Neural cell (in vitro differentiated cells): ENCODE measurements around the gene ARHGAP10. TPM values are rescaled to one million over a fixed set of nuclear protein-coding genes. Genes with fewer than 3 reads are reported as not detected.

ENCODE experiments used
- H2AFZ ChIP-seq: fragments of 200-600, 300-800 bp; sonication (generic), shearing (Covaris generic); 2 replicates; pipeline ENCODE4 v1.6.0; 2014; ENCODE audit warnings: low read depth, mild to moderate bottlenecking, antibody characterized with exemption, low read length, moderate library complexity
- H3F3A ChIP-seq: fragments of 200-600 bp; shearing (Covaris generic); 2 replicates; pipeline ENCODE4 v1.6.1; 2016; ENCODE audit warnings: mild to moderate bottlenecking, moderate library complexity, mixed read lengths, antibody characterized with exemption, low read length; ENCODE audit not compliant: insufficient read depth, poor library complexity, severe bottlenecking
- H3K27ac ChIP-seq: fragments of 200-600, 300-800 bp; sonication (generic), shearing (Covaris generic); 2 replicates; pipeline ENCODE4 v1.5.1; 2014; ENCODE audit warnings: mild to moderate bottlenecking, low read length, moderate library complexity
- H3K27me3 ChIP-seq: fragments of 300-800, 200-600 bp; sonication (generic), shearing (Covaris generic); 2 replicates; pipeline ENCODE4 v1.6.0; 2014; ENCODE audit warnings: mild to moderate bottlenecking, low read depth, low read length, moderate library complexity; ENCODE audit not compliant: insufficient read depth
- H3K36me3 ChIP-seq: fragments of 300-800, 200-600 bp; sonication (generic), shearing (Covaris generic); 2 replicates; pipeline ENCODE4 v1.5.1; 2014; ENCODE audit warnings: mild to moderate bottlenecking, antibody characterized with exemption, low read length, moderate library complexity; ENCODE audit not compliant: insufficient read depth
- H3K4me2 ChIP-seq: fragments of 300-800, 200-600 bp; sonication (generic), shearing (Covaris generic); 2 replicates; pipeline ENCODE4 v1.6.0; 2014; ENCODE audit warnings: mild to moderate bottlenecking, low read length
- H3K4me3 ChIP-seq: fragments of 300-800, 200-600 bp; sonication (generic), shearing (Covaris generic); 2 replicates; pipeline ENCODE4 v1.5.1; 2014; ENCODE audit warnings: mild to moderate bottlenecking, low read length, moderate library complexity
- H3K79me2 ChIP-seq: fragments of 200-600 bp; shearing (Covaris generic); replicated peaks from 2 replicates; pipeline ENCODE4 v1.6.0; 2014; ENCODE audit warnings: mild to moderate bottlenecking, low read length, moderate library complexity; ENCODE audit not compliant: insufficient read depth
- H3K9ac ChIP-seq: fragments of 300-800, 200-600 bp; sonication (generic), shearing (Covaris generic); 2 replicates; pipeline ENCODE4 v1.6.1; 2016; ENCODE audit warnings: mild to moderate bottlenecking, low read length, mixed read lengths
- H3K9me2 ChIP-seq: fragments of 200-600 bp; shearing (Covaris generic); 2 replicates; pipeline ENCODE4 v1.6.1; 2016; ENCODE audit warnings: mild to moderate bottlenecking, low read length, mixed read lengths; ENCODE audit not compliant: insufficient read depth
- H3K9me3 ChIP-seq: fragments of 200-600, 300-800 bp; sonication (generic), shearing (Covaris generic); 2 replicates; pipeline ENCODE4 v1.6.1; 2016; ENCODE audit warnings: mild to moderate bottlenecking, mixed run types, low read length, moderate library complexity, mixed read lengths
- H4K20me1 ChIP-seq: fragments of 200-600 bp; shearing (Covaris generic); 2 replicates; pipeline ENCODE4 v1.6.1; 2016; ENCODE audit warnings: mild to moderate bottlenecking, mixed run types; ENCODE audit not compliant: insufficient read depth
- CTCF ChIP-seq: fragments of 450-650 bp; IDR thresholded peaks from 2 replicates; pipeline ENCODE4 v1.5.1; 2014; ENCODE audit warnings: antibody characterized with exemption, mild to moderate bottlenecking, moderate library complexity; ENCODE audit not compliant: poor library complexity, severe bottlenecking
- EP300 ChIP-seq: fragments of 450-650 bp; conservative IDR thresholded peaks from 2 replicates; pipeline ENCODE4 v1.6.1; 2014; ENCODE audit warnings: antibody characterized with exemption, mild to moderate bottlenecking, moderate library complexity; ENCODE audit not compliant: poor library complexity, severe bottlenecking
- EZH2 ChIP-seq: fragments of 200-600, 300-800 bp; shearing (Covaris generic), sonication (generic); IDR thresholded peaks from 2 replicates; pipeline ENCODE4 v1.6.1; 2014; ENCODE audit warnings: antibody characterized with exemption, low read length, borderline replicate concordance, mild to moderate bottlenecking; ENCODE audit not compliant: insufficient read depth, poor library complexity, severe bottlenecking
- MXI1 ChIP-seq: fragments of 450-650 bp; conservative IDR thresholded peaks from 2 replicates; pipeline ENCODE4 v1.6.1; 2014; ENCODE audit warnings: antibody characterized with exemption, mild to moderate bottlenecking; ENCODE audit not compliant: poor library complexity, severe bottlenecking
- POLR2AphosphoS5 ChIP-seq: IDR thresholded peaks from 2 replicates; pipeline ENCODE4 v1.6.1; 2012
- RAD21 ChIP-seq: fragments of 450-650 bp; conservative IDR thresholded peaks from 2 replicates; pipeline ENCODE4 v1.6.1; 2014; ENCODE audit warnings: antibody characterized with exemption, mild to moderate bottlenecking, moderate library complexity
- REST ChIP-seq: IDR thresholded peaks from 2 replicates; pipeline ENCODE4 v1.6.1; 2012; ENCODE audit warnings: borderline replicate concordance
- SMC3 ChIP-seq: fragments of 450-650 bp; conservative IDR thresholded peaks from 2 replicates; pipeline ENCODE4 v1.6.1; 2014; ENCODE audit warnings: antibody characterized with exemption, mild to moderate bottlenecking, moderate library complexity; ENCODE audit not compliant: poor library complexity
- TAF1 ChIP-seq: IDR thresholded peaks from 2 replicates; pipeline ENCODE4 v1.6.1; 2012; ENCODE audit warnings: low read depth
- polyA plus RNA-seq: library from polyadenylated mRNA; depleted of rRNA; stranded (reverse); fragments of >200 nt; gene quantifications from 2 replicates; pipeline ENCODE4 v1.2.3, GENCODE V29; 2014

The ARHGAP10 gene
- polyA plus RNA-seq, 1 donor from 2014 or later, result 1.2 TPM

GRCh38 chr4:147787204-147787603 is 55.3 kb downstream of the ARHGAP10 start:
- Histone ChIP-seq H2AFZ (no peak overlapping the region), H3K9me3 (no peaks in the 10 kb centered on the region), H4K20me1 (no peaks in the 10 kb centered on the region), H3K4me2 (no peak overlapping the region), H3F3A (no peaks in the 10 kb centered on the region), H3K27ac (no peak overlapping the region), H3K79me2 (no peaks in the 10 kb centered on the region), H3K9me2 (no peaks in the 10 kb centered on the region), H3K9ac (no peak overlapping the region), H3K27me3 (no peaks in the 10 kb centered on the region), H3K4me3 (no peak overlapping the region), H3K36me3 (no peaks in the 10 kb centered on the region)
- TF ChIP-seq EZH2 (no peak), POLR2AphosphoS5 (no peak), REST (no peak), TAF1 (no peak), CTCF (no peak), EP300 (no peak), MXI1 (no peak), SMC3 (no peak), RAD21 (no peak)

DNA sequence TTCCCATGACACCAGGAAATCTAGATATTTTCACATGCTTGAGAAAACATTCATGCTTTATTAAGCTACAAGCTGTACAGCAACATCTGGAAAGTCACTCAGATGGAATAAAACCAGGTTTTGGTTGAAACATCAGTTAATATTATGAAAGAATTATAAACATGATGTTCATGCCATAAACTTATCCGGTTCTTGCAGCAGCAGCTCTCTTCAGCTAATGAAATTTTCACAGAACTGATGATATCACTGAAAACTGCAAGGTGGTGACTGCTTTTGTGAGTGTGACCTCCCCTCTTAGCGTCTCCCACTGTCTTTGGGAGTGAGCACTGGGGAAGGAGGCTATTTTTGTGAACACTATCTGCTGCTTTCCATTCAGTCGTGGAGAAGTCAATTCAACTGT is 56.9 kb downstream of the ARHGAP10 start:
- no peaks in the 10 kb centered on the region for H3K79me2 ChIP-seq

More for the DNA sequence above, 56.9 kb downstream of the ARHGAP10 start:
- TF ChIP-seq EP300 (no peak), POLR2AphosphoS5 (no peak), EZH2 (no peak), REST (no peak), MXI1 (no peak), TAF1 (no peak), SMC3 (no peak), CTCF (no peak), RAD21 (no peak)
- no peaks in the 10 kb centered on the region for H3K9me2 ChIP-seq
- no peaks in the 10 kb centered on the region for H3K36me3 ChIP-seq
- no peaks in the 10 kb centered on the region for H3F3A ChIP-seq
- no peaks in the 10 kb centered on the region for H3K9me3 ChIP-seq
- no peak overlapping the region for H3K4me3 ChIP-seq
- no peak overlapping the region for H3K4me2 ChIP-seq
- H3K27ac ChIP-seq, result no peak overlapping the region
- no peaks in the 10 kb centered on the region for H4K20me1 ChIP-seq
- H3K9ac ChIP-seq, result no peak overlapping the region
- H2AFZ ChIP-seq, result no peak overlapping the region
- H3K27me3 ChIP-seq, result no peaks in the 10 kb centered on the region
